Activated T-cell treated with anti-CD3 and anti-CD28 coated beads, Interleukin-2, amount 50 U/mL, for 24 hours (primary cell): Measurements from ENCODE around the gene ING3.
A peak's percentile ranks its signal among the peaks of the same experiment; 100 is the strongest.
"Not testable (repeated sequence)": the region's sequence is repeated elsewhere in the genome, so short reads cannot be mapped to it uniquely, and the experiment has no call there.

Experiments used
- DNase-seq: peaks from one replicate; pipeline ENCODE4 v3.0.0-alpha.2; 2020
- H3K27ac Mint-ChIP-seq: 2 replicates; pipeline ENCODE4 v1.8.0; 2020; ENCODE audit warnings: mild to moderate bottlenecking, mixed read lengths
- H3K27me3 Mint-ChIP-seq: 2 replicates; pipeline ENCODE4 v1.8.0; 2020; ENCODE audit warnings: mixed read lengths
- H3K36me3 Mint-ChIP-seq: 2 replicates; pipeline ENCODE4 v1.8.0; 2020; ENCODE audit warnings: low read depth, mixed read lengths
- H3K4me1 Mint-ChIP-seq: 2 replicates; pipeline ENCODE4 v1.8.0; 2020; ENCODE audit warnings: low read depth, mixed read lengths
- H3K4me3 Mint-ChIP-seq: 2 replicates; pipeline ENCODE4 v1.8.0; 2020; ENCODE audit warnings: mild to moderate bottlenecking, moderate library complexity, mixed read lengths
- H3K9me3 Mint-ChIP-seq: 2 replicates; pipeline ENCODE4 v1.8.0; 2020; ENCODE audit warnings: mixed read lengths

Gene ING3

GRCh38 chr7:120966961-120967360 is 16.4 kb downstream of the ING3 start:
- DNase-seq: no peak
- Mint-ChIP-seq H3K9me3 (no peaks in the 10 kb centered on the region), H3K27me3 (no peaks in the 10 kb centered on the region), H3K36me3 (peaks cover 69% of the 10 kb centered on the region), H3K4me3 (no peak overlapping the region), H3K4me1 (peaks cover 6% of the 10 kb centered on the region), H3K27ac (peak overlapping the region; percentile 44)

GRCh38 chr7:120973849-120974248 is 23.3 kb downstream of the ING3 start:
- Mint-ChIP-seq H3K4me1 (no peaks in the 10 kb centered on the region), H3K4me3 (no peak overlapping the region), H3K27ac (no peak overlapping the region), H3K27me3 (no peaks in the 10 kb centered on the region), H3K36me3 (peaks cover 69% of the 10 kb centered on the region), H3K9me3 (no peaks in the 10 kb centered on the region)
- no peak for DNase-seq

- Mint-ChIP-seq H3K36me3 (peaks cover 20% of the 10 kb centered on the region), H3K27ac (no peak overlapping the region), H3K4me3 (no peak overlapping the region), H3K4me1 (peaks cover 12% of the 10 kb centered on the region), H3K27me3 (peaks cover 7% of the 10 kb centered on the region), H3K9me3 (no peaks in the 10 kb centered on the region)
- no peak for DNase-seq
Observed at GRCh38 chr7:120979765-120980499, 29.4 kb downstream of the ING3 start.

- Mint-ChIP-seq H3K4me3 (no peak overlapping the region), H3K27me3 (peaks cover 10% of the 10 kb centered on the region), H3K4me1 (peaks cover 12% of the 10 kb centered on the region), H3K9me3 (no peaks in the 10 kb centered on the region), H3K27ac (no peak overlapping the region), H3K36me3 (peaks cover 11% of the 10 kb centered on the region)
- DNase-seq: no peak
Observed at GRCh38 chr7:120981117-120981516, 30.5 kb downstream of the ING3 start.

- no peak overlapping the region for H3K4me3 Mint-ChIP-seq
- H3K36me3 Mint-ChIP-seq: peaks cover 2% of the 10 kb centered on the region
- peaks cover 12% of the 10 kb centered on the region for H3K4me1 Mint-ChIP-seq
- no peak overlapping the region for H3K27ac Mint-ChIP-seq
- peaks cover 18% of the 10 kb centered on the region for H3K27me3 Mint-ChIP-seq
- no peaks in the 10 kb centered on the region for H3K9me3 Mint-ChIP-seq
- no peak for DNase-seq
Observed at GRCh38 chr7:120981888-120982615, 31.5 kb downstream of the ING3 start.

GRCh38 chr7:120983592-120983991 is 33.0 kb downstream of the ING3 start:
- not testable (repeated sequence) for H3K4me3 Mint-ChIP-seq, H3K36me3 Mint-ChIP-seq, H3K27ac Mint-ChIP-seq, H3K9me3 Mint-ChIP-seq, DNase-seq
- peaks cover 22% of the 10 kb centered on the region for H3K4me1 Mint-ChIP-seq
- peaks cover 33% of the 10 kb centered on the region for H3K27me3 Mint-ChIP-seq

GRCh38 chr7:120984406-120984805 is 33.8 kb downstream of the ING3 start:
- Mint-ChIP-seq H3K27me3 (peaks cover 41% of the 10 kb centered on the region), H3K27ac (no peak overlapping the region)
- DNase-seq: no peak

GRCh38 chr7:120985130-120985758 is 34.7 kb downstream of the ING3 start:
- Mint-ChIP-seq H3K27me3 (peaks cover 49% of the 10 kb centered on the region), H3K4me1 (peaks cover 25% of the 10 kb centered on the region), H3K9me3 (no peaks in the 10 kb centered on the region), H3K36me3 (no peaks in the 10 kb centered on the region), H3K4me3 (no peak overlapping the region), H3K27ac (no peak overlapping the region)
- DNase-seq: no peak

More at GRCh38 chr7:120984406-120984805, 33.8 kb downstream of the ING3 start:
- Mint-ChIP-seq H3K4me1 (peaks cover 29% of the 10 kb centered on the region), H3K36me3 (no peaks in the 10 kb centered on the region), H3K4me3 (no peak overlapping the region), H3K9me3 (no peaks in the 10 kb centered on the region)

- no peak overlapping the region for H3K4me3 Mint-ChIP-seq
- no peaks in the 10 kb centered on the region for H3K9me3 Mint-ChIP-seq
- peaks cover 55% of the 10 kb centered on the region for H3K27me3 Mint-ChIP-seq
- no peaks in the 10 kb centered on the region for H3K36me3 Mint-ChIP-seq
- no peak for DNase-seq
- H3K4me1 Mint-ChIP-seq: peaks cover 25% of the 10 kb centered on the region
- no peak overlapping the region for H3K27ac Mint-ChIP-seq
Observed at GRCh38 chr7:120985839-120986238, 35.3 kb downstream of the ING3 start.

GRCh38 chr7:120986650-120987049 is 36.1 kb downstream of the ING3 start:
- Mint-ChIP-seq H3K27ac (no peak overlapping the region), H3K27me3 (peaks cover 60% of the 10 kb centered on the region), H3K4me3 (no peak overlapping the region), H3K9me3 (no peaks in the 10 kb centered on the region), H3K36me3 (no peaks in the 10 kb centered on the region), H3K4me1 (peaks cover 24% of the 10 kb centered on the region)
- DNase-seq: no peak

- H3K36me3 Mint-ChIP-seq: no peaks in the 10 kb centered on the region
- no peak overlapping the region for H3K27ac Mint-ChIP-seq
- no peak for DNase-seq
- H3K4me3 Mint-ChIP-seq: no peak overlapping the region
- peaks cover 64% of the 10 kb centered on the region for H3K27me3 Mint-ChIP-seq
- peaks cover 18% of the 10 kb centered on the region for H3K4me1 Mint-ChIP-seq
- no peaks in the 10 kb centered on the region for H3K9me3 Mint-ChIP-seq
Observed at GRCh38 chr7:120987280-120987679, 36.7 kb downstream of the ING3 start.

GRCh38 chr7:120987683-120988590 is 37.4 kb downstream of the ING3 start:
- no peaks in the 10 kb centered on the region for H3K9me3 Mint-ChIP-seq
- H3K4me1 Mint-ChIP-seq: peaks cover 18% of the 10 kb centered on the region
- H3K36me3 Mint-ChIP-seq: no peaks in the 10 kb centered on the region
- H3K27me3 Mint-ChIP-seq: peaks cover 66% of the 10 kb centered on the region
- peak; percentile 84 for DNase-seq
- H3K4me3 Mint-ChIP-seq: peak overlapping the region; percentile 73
- H3K27ac Mint-ChIP-seq: no peak overlapping the region

- peak; percentile 50 for DNase-seq
- Mint-ChIP-seq H3K4me1 (peaks cover 18% of the 10 kb centered on the region), H3K27me3 (peaks cover 66% of the 10 kb centered on the region)
Observed at GRCh38 chr7:120988591-120989256, 38.1 kb downstream of the ING3 start, which contains the start of gene CPED1. CPED1 (plus strand) TSS chr7:120988711; CDS start chr7:120989622, 911 bp downstream.

More at GRCh38 chr7:120988591-120989256, 38.1 kb downstream of the ING3 start, which contains the start of gene CPED1:
- Mint-ChIP-seq H3K9me3 (no peaks in the 10 kb centered on the region), H3K4me3 (peak within 1 kb of the TSS; percentile 73), H3K27ac (no peak within 1 kb of the TSS), H3K36me3 (no peaks in the 10 kb centered on the region)
